Nucleus accumbens (tissue), 56 donors: ENCODE measurements around the gene TMEM106C.

ENCODE experiments used
- DNase-seq, 56 donors: peaks; one replicate each; lab custom pipeline; 2025; lab: John Stamatoyannopoulos, UW

TMEM106C gene

GRCh38 chr12:48010366-48010970 is 47.1 kb downstream of the TMEM106C start:
- DNase-seq, result no peak

- DNase-seq, result no peak
Measured at GRCh38 chr12:48012070-48012469, 48.7 kb downstream of the TMEM106C start.

GRCh38 chr12:48013287-48013686 is 49.9 kb downstream of the TMEM106C start:
- no peak for DNase-seq

GRCh38 chr12:48015129-48015528 is 51.7 kb downstream of the TMEM106C start:
- no peak for DNase-seq

- no peak for DNase-seq
Measured at GRCh38 chr12:48015954-48016353, 52.6 kb downstream of the TMEM106C start.

- no peak for DNase-seq
Measured at GRCh38 chr12:48016373-48017020, 53.1 kb downstream of the TMEM106C start.

GRCh38 chr12:48017496-48017895 is 54.1 kb downstream of the TMEM106C start:
- peak in 21 of 56 donors; percentile 2 to 70 (median 26) for DNase-seq

- no peak for DNase-seq
Measured at GRCh38 chr12:48017921-48018617, 54.7 kb downstream of the TMEM106C start.
